Cerebellar cortex (tissue), 1 donor: Measurements from ENCODE around the gene KIF17.

Experiments
- DNase-seq: peaks from one replicate; pipeline ENCODE4 v3.0.0-alpha.2; 2015; ENCODE audit warnings: low spot score

The KIF17 gene

GRCh38 chr1:20717452-20718342, at the start of gene KIF17:
Gene KIF17 (minus strand): TSS chr1:20718007. CDS start chr1:20717706, 301 bp downstream.
- peak; percentile 53 for DNase-seq

GRCh38 chr1:20767271-20767670, 49.5 kb upstream of the KIF17 start:
- no peak for DNase-seq

- DNase-seq, result no peak
Measured at GRCh38 chr1:20763417-20763816, 45.6 kb upstream of the KIF17 start.

- no peak for DNase-seq
Measured at GRCh38 chr1:20760322-20760721, 42.5 kb upstream of the KIF17 start.

GRCh38 chr1:20753589-20753988, 35.8 kb upstream of the KIF17 start:
- no peak for DNase-seq

GRCh38 chr1:20751462-20751990, 33.7 kb upstream of the KIF17 start:
- no peak for DNase-seq

- DNase-seq, result no peak
Measured at GRCh38 chr1:20742671-20743070, 24.9 kb upstream of the KIF17 start.

- peak; percentile 47 for DNase-seq
Measured at GRCh38 chr1:20740781-20741180, 23.0 kb upstream of the KIF17 start.

- DNase-seq, result no peak
Measured at GRCh38 chr1:20739225-20739624, 21.4 kb upstream of the KIF17 start.

- no peak for DNase-seq
Measured at GRCh38 chr1:20735581-20736111, 17.8 kb upstream of the KIF17 start.

- peak; percentile 37 for DNase-seq
Measured at GRCh38 chr1:20733360-20733975, 15.7 kb upstream of the KIF17 start.

GRCh38 chr1:20732588-20733359, 15.0 kb upstream of the KIF17 start, which contains the start of gene SH2D5:
Gene SH2D5 (minus strand): TSS chr1:20732703. CDS start chr1:20728044, 4,659 bp downstream.
- DNase-seq, result peak; percentile 93

GRCh38 chr1:20732071-20732587, 14.3 kb upstream of the KIF17 start:
- peak; percentile 71 for DNase-seq

GRCh38 chr1:20731057-20731991, 13.5 kb upstream of the KIF17 start:
- DNase-seq, result no peak

- DNase-seq, result no peak
Measured at GRCh38 chr1:20730690-20731056, 12.9 kb upstream of the KIF17 start.

- no peak for DNase-seq
Measured at GRCh38 chr1:20729990-20730689, 12.3 kb upstream of the KIF17 start.

GRCh38 chr1:20729155-20729931, 11.5 kb upstream of the KIF17 start:
- no peak for DNase-seq

GRCh38 chr1:20728371-20729154, 10.8 kb upstream of the KIF17 start:
- DNase-seq, result no peak
